Spleen (tissue), 11 donors: ENCODE results near the gene TNRC18. TPM values are rescaled to one million over a fixed set of nuclear protein-coding genes. Genes with fewer than 3 reads are reported as not detected.
"Not testable (repeated sequence)": the region's sequence is repeated elsewhere in the genome, so short reads cannot be mapped to it uniquely, and the experiment has no call there.

Source experiments
- DNase-seq: peaks from one replicate; pipeline ENCODE4 v3.0.0-alpha.2; 2020
- H3K27ac ChIP-seq, 8 donors: fragments of 200-600 bp; sonication (generic) in 7 of 8; 1 replicate in 4 of 8; 2 replicates in 4 of 8; pipeline versions ENCODE4 v1.5.0 to v1.8.0; 2016 to 2021; ENCODE audit warnings: inconsistent platforms in 4 of 8, mild to moderate bottlenecking in 4 of 8, moderate library complexity in 1 of 8
- H3K27me3 ChIP-seq, 7 donors: fragments of 200-600 bp; sonication (generic) in 6 of 7; replicated peaks in 1 of 7; 1 replicate in 4 of 7; 2 replicates in 3 of 7; pipeline versions ENCODE4 v1.5.0 to v1.8.0; 2016 to 2021; ENCODE audit warnings: inconsistent platforms in 3 of 7, mild to moderate bottlenecking in 1 of 7
- H3K36me3 ChIP-seq, 6 donors: fragments of 200-600 bp; sonication (generic) in 5 of 6; 1 replicate in 4 of 6; 2 replicates in 2 of 6; pipeline versions ENCODE4 v1.5.0 to v1.8.0; 2016 to 2021; ENCODE audit warnings: inconsistent platforms in 2 of 6
- H3K4me1 ChIP-seq, 6 donors: fragments of 200-600 bp; sonication (generic) in 5 of 6; 1 replicate in 3 of 6; 2 replicates in 3 of 6; pipeline versions ENCODE4 v1.5.0 to v1.8.0; 2016 to 2021; ENCODE audit warnings: inconsistent platforms in 3 of 6
- H3K4me3 ChIP-seq, 8 donors: fragments of 200-600 bp; sonication (generic) in 7 of 8; 1 replicate in 4 of 8; 2 replicates in 4 of 8; pipeline versions ENCODE4 v1.5.0 to v1.8.0; 2016 to 2021; ENCODE audit warnings: inconsistent platforms in 4 of 8, mild to moderate bottlenecking in 4 of 8, moderate library complexity in 2 of 8
- H3K9me3 ChIP-seq, 8 donors: fragments of 200-600 bp; sonication (generic) in 7 of 8; 1 replicate in 4 of 8; 2 replicates in 4 of 8; pipeline versions ENCODE4 v1.5.0 to v1.8.0; 2016 to 2021; ENCODE audit warnings: inconsistent platforms in 4 of 8
- POLR2A ChIP-seq, 3 donors: fragments of 450-650 bp; IDR thresholded peaks; one replicate each; pipeline ENCODE4 v1.5.1; 2017; ENCODE audit warnings: antibody characterized with exemption in 3 of 3, mild to moderate bottlenecking in 1 of 3
- POLR2AphosphoS5 ChIP-seq, 3 donors: sonication (generic); formaldehyde crosslinking; IDR thresholded peaks; one replicate each; pipeline ENCODE4 v1.5.1; 2017; ENCODE audit warnings: antibody characterized with exemption in 3 of 3
- WGBS, 5 donors: extraction: QIAGEN DNeasy Blood & Tissue Kit in 3 of 5; methylation state at CpG; one replicate each; pipeline versions ENCODE4 v1.1.5 to v1.1.7; 2013 to 2018; 5-methylcytosine and 5-hydroxymethylcytosine counted together
- intact Hi-C: fragments of 100-400 bp; cut with DNase I; formaldehyde crosslinking; loops from one replicate; pipeline ENCODE4 v1.15.0; 2023; ENCODE audit warnings: low total_unique reads
- polyA plus RNA-seq, 3 donors: library from polyadenylated mRNA; stranded (reverse); fragments of 200-250 nt; gene quantifications; one replicate each; pipeline ENCODE4 v1.2.1, GENCODE V29; 2013
- total RNA-seq, 7 donors: library from RNA; depleted of rRNA in 3 of 7; stranded (reverse); fragments of >200 nt in 3 of 7; fragmentation: NEBNext Ultra II Directional in 4 of 7; extraction: Animal tissue kit (Norgen Biotek cat#: 25700) in 4 of 7; gene quantifications; one replicate each; pipeline versions ENCODE4 v1.1.0 to v1.2.1, GENCODE V29; 2016 to 2021
- TF ChIP-seq, protein P1 (sequence below), 11 experiments: fragments of 200-600 bp in 7 of 11; fragments of 450-650 bp in 4 of 11; sonication (generic) in 4 of 11; IDR thresholded peaks in 8 of 11; conservative IDR thresholded peaks in 3 of 11; 1 replicate in 7 of 11; 2 replicates in 4 of 11; pipeline versions ENCODE4 v1.4.0 to v1.8.0; 2016 to 2021; ENCODE audit warnings: antibody characterized with exemption in 11 of 11, inconsistent platforms in 4 of 11, mild to moderate bottlenecking in 1 of 11
- donor health status: healthy with polysubstance abuse.
- donor health status: DM: no; HTN: no; CAD: no; lungs with moderate emphysema.
- donor health status: DM: no; HTN: no; CAD: no.
- donor health status: Bipolar disorder and iron deficiency.
- donor health status: healthy.
- donor health status: DM: no; HTN: no; CAD: no.
- donor health status: DM: yes; HTN: yes; CAD: no.

TNRC18 gene
- total and polyA plus RNA-seq, 10 donors: 3.4 to 124 (median 71.0) TPM

DNA sequence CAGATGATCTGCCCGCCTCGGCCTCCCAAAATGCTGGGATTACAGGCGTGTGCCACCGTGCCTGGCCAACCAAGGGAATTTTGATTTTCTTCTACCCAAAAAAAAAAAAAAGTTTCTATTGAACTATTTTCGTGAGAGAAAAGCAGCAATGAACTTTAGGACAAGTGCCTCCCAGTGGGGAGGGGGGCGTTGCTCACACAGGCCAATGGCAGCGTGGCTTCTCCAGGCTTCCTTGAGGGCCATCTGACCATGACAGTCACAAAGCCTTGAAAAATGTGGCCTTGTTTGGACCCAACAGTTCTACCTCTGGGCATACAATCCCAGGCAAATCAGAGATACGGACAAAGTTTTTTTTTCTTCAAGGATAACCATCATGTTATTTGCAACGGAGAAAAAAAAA is 56.0 kb downstream of the TNRC18 start:
- intact Hi-C loops: no loop called here
- TF ChIP-seq, protein P1, sequence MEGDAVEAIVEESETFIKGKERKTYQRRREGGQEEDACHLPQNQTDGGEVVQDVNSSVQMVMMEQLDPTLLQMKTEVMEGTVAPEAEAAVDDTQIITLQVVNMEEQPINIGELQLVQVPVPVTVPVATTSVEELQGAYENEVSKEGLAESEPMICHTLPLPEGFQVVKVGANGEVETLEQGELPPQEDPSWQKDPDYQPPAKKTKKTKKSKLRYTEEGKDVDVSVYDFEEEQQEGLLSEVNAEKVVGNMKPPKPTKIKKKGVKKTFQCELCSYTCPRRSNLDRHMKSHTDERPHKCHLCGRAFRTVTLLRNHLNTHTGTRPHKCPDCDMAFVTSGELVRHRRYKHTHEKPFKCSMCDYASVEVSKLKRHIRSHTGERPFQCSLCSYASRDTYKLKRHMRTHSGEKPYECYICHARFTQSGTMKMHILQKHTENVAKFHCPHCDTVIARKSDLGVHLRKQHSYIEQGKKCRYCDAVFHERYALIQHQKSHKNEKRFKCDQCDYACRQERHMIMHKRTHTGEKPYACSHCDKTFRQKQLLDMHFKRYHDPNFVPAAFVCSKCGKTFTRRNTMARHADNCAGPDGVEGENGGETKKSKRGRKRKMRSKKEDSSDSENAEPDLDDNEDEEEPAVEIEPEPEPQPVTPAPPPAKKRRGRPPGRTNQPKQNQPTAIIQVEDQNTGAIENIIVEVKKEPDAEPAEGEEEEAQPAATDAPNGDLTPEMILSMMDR (IDR thresholded peaks at IDR 0.05 in 8 of 11, conservative IDR thresholded peaks at IDR 0.05 in 3 of 11): no peak
- TF ChIP-seq POLR2A (IDR thresholded peaks at IDR 0.05) (no peak), POLR2AphosphoS5 (IDR thresholded peaks at IDR 0.05) (no peak)
- no peak overlapping the region for H3K4me3 ChIP-seq
- DNase-seq: no peak
- H3K9me3 ChIP-seq: no peaks in the 10 kb centered on the region
- peaks cover 2 to 91% (median 36%) of the 10 kb centered on the region in 6 donors for H3K36me3 ChIP-seq
- H3K27ac ChIP-seq: peak overlapping the region in 1 of 8 donors; percentile 1
- 78 to 84% (median 81%) methylated on average over 9 of the region's 9 CpGs for WGBS, 5 donors
- peaks cover 3 to 70% (median 30%) of the 10 kb centered on the region in 6 donors for H3K4me1 ChIP-seq
- H3K27me3 ChIP-seq: no peaks in the 10 kb centered on the region

DNA sequence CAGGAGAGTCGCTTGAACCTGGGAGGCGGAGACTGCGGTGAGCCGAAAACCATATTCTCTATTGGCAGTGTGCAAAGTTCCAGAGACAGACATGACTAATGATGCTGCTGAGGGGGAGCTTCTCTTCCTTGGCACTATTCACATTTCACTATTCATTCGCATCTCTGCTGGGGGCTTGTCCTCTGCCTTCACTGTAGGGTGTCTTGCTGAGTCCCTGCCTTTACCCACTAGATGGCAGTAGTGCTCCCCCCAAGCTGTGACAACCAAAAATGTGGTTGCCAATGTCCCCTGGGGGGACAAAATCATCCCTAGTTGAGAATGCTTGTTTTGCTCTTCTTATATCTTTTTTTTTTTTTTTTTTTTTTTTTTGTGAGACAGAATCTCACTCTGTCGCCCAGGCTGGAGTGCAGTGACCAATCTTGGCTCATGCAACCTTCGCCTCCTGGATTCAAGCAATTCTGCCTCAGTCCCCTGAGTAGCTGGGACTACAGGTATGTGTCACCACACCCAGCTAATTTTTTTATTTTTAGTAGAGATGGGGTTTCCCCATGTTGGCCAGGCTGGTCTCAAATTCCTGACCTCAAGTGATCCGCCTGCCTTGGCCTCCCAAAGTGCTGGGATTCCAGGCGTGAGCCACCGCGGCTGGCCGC is 57.5 kb downstream of the TNRC18 start:
- DNase-seq, H3K9me3 ChIP-seq, H3K27me3 ChIP-seq, H3K4me3 ChIP-seq, intact Hi-C loops: not testable (repeated sequence)
- peak overlapping the region in 3 of 8 donors; percentile 4 to 26 (median 24) for H3K27ac ChIP-seq
- peaks cover 5 to 91% (median 39%) of the 10 kb centered on the region in 6 donors for H3K36me3 ChIP-seq
- WGBS, 5 donors: 76 to 86% (median 81%) methylated on average over 12 of the region's 12 CpGs
- peaks cover 3 to 74% (median 30%) of the 10 kb centered on the region in 6 donors for H3K4me1 ChIP-seq
- TF ChIP-seq, protein P1 (IDR thresholded peaks at IDR 0.05 in 8 of 11, conservative IDR thresholded peaks at IDR 0.05 in 3 of 11): peak; percentile 77 to 90 (median 86)
- peak in 1 of 3 donors; percentile 26 for TF ChIP-seq POLR2AphosphoS5 (IDR thresholded peaks at IDR 0.05)

DNA sequence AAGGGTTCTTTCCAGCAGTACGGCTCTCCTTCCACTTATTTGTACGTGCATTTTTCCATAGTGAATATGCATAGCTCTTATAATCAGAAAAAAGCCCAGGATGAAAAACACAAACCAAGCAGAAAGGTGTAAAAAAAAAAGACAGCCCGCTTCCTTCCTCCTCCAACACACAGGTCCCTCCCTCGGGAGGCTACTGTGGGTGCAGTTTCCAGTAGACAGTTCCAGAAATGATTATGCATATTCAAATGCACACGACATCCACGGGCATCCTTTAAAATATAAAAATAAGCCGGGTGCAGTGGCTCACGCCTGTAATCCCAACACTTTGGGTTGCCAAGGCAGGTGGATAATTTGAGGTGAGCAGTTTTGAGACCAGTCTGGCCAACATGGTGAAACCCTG is 59.9 kb downstream of the TNRC18 start:
- Histone ChIP-seq H3K4me1 (peaks cover 3 to 60% (median 30%) of the 10 kb centered on the region in 6 donors), H3K9me3 (no peaks in the 10 kb centered on the region), H3K27ac (peak overlapping the region in 2 of 8 donors; percentile 11 to 30), H3K36me3 (peaks cover 5 to 91% (median 45%) of the 10 kb centered on the region in 6 donors), H3K4me3 (no peak overlapping the region), H3K27me3 (no peaks in the 10 kb centered on the region)
- no peak for DNase-seq
- intact Hi-C loops: no loop called here
- no peak for TF ChIP-seq POLR2A (IDR thresholded peaks at IDR 0.05)
- TF ChIP-seq, protein P1 (IDR thresholded peaks at IDR 0.05 in 8 of 11, conservative IDR thresholded peaks at IDR 0.05 in 3 of 11): no peak
- TF ChIP-seq POLR2AphosphoS5 (IDR thresholded peaks at IDR 0.05): no peak
- WGBS, 5 donors: 38 to 45% (median 40%) methylated on average over 8 of the region's 8 CpGs

GRCh38 chr7:5362466-5362865 is 61.2 kb downstream of the TNRC18 start:
- peaks cover 5 to 91% (median 56%) of the 10 kb centered on the region in 6 donors for H3K36me3 ChIP-seq
- no peaks in the 10 kb centered on the region for H3K27me3 ChIP-seq
- no peak overlapping the region for H3K4me3 ChIP-seq
- intact Hi-C loops: no loop called here
- H3K27ac ChIP-seq: no peak overlapping the region
- TF ChIP-seq POLR2A (IDR thresholded peaks at IDR 0.05) (no peak), POLR2AphosphoS5 (IDR thresholded peaks at IDR 0.05) (no peak)
- 82 to 100% (median 88%) methylated on average over 3 to 18 of the region's 18 CpGs for WGBS, 5 donors
- H3K4me1 ChIP-seq: peaks cover 3 to 49% (median 30%) of the 10 kb centered on the region in 6 donors
- no peak for DNase-seq
- H3K9me3 ChIP-seq: no peaks in the 10 kb centered on the region
